ENCODE measurements around the gene PODXL2.

The PODXL2 gene

DNA sequence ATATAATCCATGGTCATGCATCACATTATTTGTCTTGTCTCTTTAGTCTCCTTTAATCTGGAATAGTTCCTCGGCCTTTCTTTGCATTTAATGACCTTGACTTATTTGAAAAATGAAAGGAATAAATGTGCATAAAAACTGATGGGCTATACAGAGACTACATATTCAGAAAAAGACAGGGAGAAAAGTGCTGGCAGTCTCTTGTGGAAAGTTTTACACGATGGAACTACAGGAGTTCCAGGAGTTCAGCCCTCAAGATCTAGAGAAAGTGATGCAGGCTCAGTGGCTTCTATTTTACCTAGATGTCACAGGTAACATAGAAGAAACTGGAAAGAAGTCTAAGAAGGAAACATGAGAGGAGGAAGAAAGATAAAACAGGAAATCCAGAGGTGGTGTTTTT is 36.2 kb downstream of the PODXL2 start:
- DNase-seq (ENCODE audit: insufficient read length, low spot score) (no peak), FAIRE-seq (no peak)

DNA sequence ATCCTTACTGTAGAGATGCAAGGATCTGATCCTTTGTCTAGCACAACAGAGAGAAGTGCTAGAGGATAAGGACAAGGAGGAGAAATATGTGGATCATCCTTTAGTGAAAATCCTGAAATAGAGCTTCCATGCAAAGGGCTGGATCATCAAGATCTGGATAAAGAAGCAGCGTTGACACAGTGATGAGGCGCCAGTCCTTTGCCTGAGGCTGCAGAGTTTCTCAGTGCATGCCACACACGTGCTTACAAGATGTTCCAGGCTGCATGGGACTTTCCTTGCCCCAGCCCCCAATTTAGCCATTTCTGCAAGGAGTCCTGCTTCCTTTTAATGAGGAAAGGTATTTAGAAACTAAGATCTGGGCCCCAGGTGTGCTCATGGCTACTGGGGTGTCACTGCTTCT is 36.6 kb downstream of the PODXL2 start:
- DNase-seq (ENCODE audit: insufficient read length, low spot score) (no peak), FAIRE-seq (no peak)
- TF ChIP-seq SPI1 (IDR thresholded peaks at IDR 0.05; ENCODE audit: low read depth, low read length) (no peak), POU2F2 (IDR thresholded peaks at IDR 0.05; ENCODE audit: low read depth, low read length) (no peak), POLR2AphosphoS5 (IDR thresholded peaks at IDR 0.05; ENCODE audit: low read depth, low read length) (no peak), POLR2A (IDR thresholded peaks at IDR 0.05; ENCODE audit: low read depth, low read length) (no peak), TAF1 (IDR thresholded peaks at IDR 0.05; ENCODE audit: low read depth, low read length) (no peak), PAX5 (IDR thresholded peaks at IDR 0.05; ENCODE audit: insufficient read depth, low read length, severe bottlenecking) (no peak)

More for the DNA sequence above, 36.2 kb downstream of the PODXL2 start:
- TF ChIP-seq POLR2AphosphoS5 (IDR thresholded peaks at IDR 0.05; ENCODE audit: low read depth, low read length) (no peak), POLR2A (IDR thresholded peaks at IDR 0.05; ENCODE audit: low read depth, low read length) (no peak), TAF1 (IDR thresholded peaks at IDR 0.05; ENCODE audit: low read depth, low read length) (no peak), SPI1 (IDR thresholded peaks at IDR 0.05; ENCODE audit: low read depth, low read length) (no peak), POU2F2 (IDR thresholded peaks at IDR 0.05; ENCODE audit: low read depth, low read length) (no peak), PAX5 (IDR thresholded peaks at IDR 0.05; ENCODE audit: insufficient read depth, low read length, severe bottlenecking) (no peak)

DNA sequence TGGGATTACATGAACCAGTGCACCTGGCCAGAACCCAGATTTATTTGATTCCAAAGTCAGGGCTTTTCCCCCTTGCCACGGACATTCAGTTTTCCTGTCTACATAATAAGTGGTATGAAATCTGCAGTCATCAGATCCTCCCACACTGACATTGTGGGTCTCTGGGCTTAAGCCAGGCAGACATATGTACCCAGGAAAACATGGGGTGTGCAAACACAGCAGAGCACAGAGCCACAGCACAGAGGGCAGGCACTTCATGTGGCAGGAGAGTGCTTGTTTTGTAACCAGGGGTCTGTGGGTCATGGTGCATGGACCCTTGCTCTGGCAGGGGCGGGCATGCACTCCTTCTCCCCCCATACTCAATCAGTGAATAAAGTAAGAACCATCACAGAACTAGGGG is 37.7 kb downstream of the PODXL2 start:
- TF ChIP-seq POLR2AphosphoS5 (IDR thresholded peaks at IDR 0.05; ENCODE audit: low read depth, low read length) (no peak), SPI1 (IDR thresholded peaks at IDR 0.05; ENCODE audit: low read depth, low read length) (no peak), TAF1 (IDR thresholded peaks at IDR 0.05; ENCODE audit: low read depth, low read length) (no peak), PAX5 (IDR thresholded peaks at IDR 0.05; ENCODE audit: insufficient read depth, low read length, severe bottlenecking) (no peak), POLR2A (IDR thresholded peaks at IDR 0.05; ENCODE audit: low read depth, low read length) (no peak)
- FAIRE-seq (no peak), DNase-seq (ENCODE audit: insufficient read length, low spot score) (no peak)

DNA sequence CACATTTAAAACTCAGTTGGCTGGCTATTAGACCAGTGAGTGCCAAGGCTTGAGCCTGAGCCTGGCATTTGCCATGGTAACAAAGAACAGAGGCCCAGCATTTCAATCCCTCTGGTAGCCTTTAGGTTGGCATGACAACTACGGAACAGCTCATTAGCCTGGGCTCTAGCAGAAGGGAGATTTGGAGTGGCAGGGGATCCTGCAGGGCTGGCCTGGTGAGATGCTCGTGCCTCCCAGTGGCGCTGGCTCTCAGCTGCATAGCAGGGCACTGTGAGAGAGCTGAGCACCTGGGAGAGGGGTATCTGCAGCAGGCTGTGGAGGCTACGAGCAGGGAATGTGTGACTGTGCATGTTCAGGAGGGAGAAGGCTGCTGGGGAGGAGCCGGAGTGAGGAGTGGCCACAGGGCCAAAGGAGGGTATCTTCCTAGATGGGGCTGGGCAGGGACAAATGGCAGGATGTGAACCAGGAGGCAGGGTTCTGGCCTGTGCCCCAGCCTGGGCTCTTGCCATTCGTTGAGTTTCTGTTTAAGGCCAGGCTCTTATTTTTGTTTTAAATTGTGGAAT is 38.2 kb downstream of the PODXL2 start:
- DNase-seq (ENCODE audit: insufficient read length, low spot score) (no peak), FAIRE-seq (no peak)
- TF ChIP-seq POLR2A (IDR thresholded peaks at IDR 0.05; ENCODE audit: low read depth, low read length) (no peak), PAX5 (IDR thresholded peaks at IDR 0.05; ENCODE audit: insufficient read depth, low read length, severe bottlenecking) (no peak), POLR2AphosphoS5 (IDR thresholded peaks at IDR 0.05; ENCODE audit: low read depth, low read length) (no peak), SPI1 (IDR thresholded peaks at IDR 0.05; ENCODE audit: low read depth, low read length) (no peak), POU2F2 (IDR thresholded peaks at IDR 0.05; ENCODE audit: low read depth, low read length) (no peak), TAF1 (IDR thresholded peaks at IDR 0.05; ENCODE audit: low read depth, low read length) (no peak)

DNA sequence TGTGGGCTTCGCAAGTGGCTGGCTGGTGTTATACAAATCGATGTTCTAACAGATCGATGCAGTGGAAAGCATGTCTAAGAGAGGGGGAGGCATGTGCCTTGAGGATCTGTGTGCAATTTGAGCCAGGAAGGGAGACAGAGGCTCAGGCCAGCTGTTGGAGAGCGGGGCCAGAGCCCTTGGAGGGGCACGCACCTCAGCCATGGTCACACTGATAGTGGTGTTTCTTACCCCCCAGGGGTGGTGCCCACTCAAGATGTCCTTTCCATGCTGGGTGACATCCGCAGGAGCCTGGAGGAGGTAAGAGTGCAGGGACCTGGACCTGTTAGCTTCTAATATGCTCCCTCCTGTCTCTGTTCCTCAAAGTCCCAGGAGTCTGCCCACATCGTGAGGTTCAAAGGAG is 39.9 kb downstream of the PODXL2 start:
- FAIRE-seq (no peak), DNase-seq (ENCODE audit: insufficient read length, low spot score) (no peak)
- TF ChIP-seq POU2F2 (IDR thresholded peaks at IDR 0.05; ENCODE audit: low read depth, low read length) (no peak), TAF1 (IDR thresholded peaks at IDR 0.05; ENCODE audit: low read depth, low read length) (no peak), POLR2AphosphoS5 (IDR thresholded peaks at IDR 0.05; ENCODE audit: low read depth, low read length) (no peak), SPI1 (IDR thresholded peaks at IDR 0.05; ENCODE audit: low read depth, low read length) (no peak), POLR2A (IDR thresholded peaks at IDR 0.05; ENCODE audit: low read depth, low read length) (no peak), PAX5 (IDR thresholded peaks at IDR 0.05; ENCODE audit: insufficient read depth, low read length, severe bottlenecking) (no peak)

DNA sequence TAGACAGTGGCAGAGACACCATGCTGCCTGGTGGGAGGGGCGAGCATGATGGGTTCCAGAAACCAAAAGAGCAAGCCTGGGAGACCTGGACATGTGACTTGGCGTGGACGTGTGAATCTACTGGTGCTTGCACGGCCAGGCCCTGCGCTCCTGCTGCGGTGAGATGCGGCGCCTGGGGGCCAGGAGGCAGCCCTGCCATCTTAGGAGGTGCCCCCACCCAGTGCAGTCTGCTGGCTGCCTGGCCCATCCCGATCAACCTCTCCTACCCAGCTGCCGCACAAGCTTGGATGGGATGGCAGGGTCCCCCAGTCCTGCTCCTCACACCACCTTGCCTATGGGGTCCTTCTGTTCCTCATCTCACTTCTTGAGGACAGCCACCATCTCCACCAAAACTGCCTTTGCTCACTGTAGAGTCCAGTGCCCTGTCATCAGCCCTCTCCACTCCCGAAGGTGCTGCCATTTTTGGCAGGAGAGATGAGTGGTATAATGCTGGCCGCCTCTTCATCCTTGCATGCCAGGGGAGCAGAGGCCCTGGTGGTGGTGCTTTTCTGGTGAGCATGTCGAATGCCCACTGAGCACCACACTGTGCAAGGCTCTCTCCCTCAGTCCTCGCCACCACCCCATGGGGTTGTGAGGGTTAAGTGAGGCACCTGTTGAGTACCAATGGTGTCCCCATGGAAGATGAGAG is 40.7 kb downstream of the PODXL2 start:
- DNase-seq (ENCODE audit: insufficient read length, low spot score) (no peak), FAIRE-seq (no peak)
- TF ChIP-seq POLR2A (IDR thresholded peaks at IDR 0.05; ENCODE audit: low read depth, low read length) (no peak), POLR2AphosphoS5 (IDR thresholded peaks at IDR 0.05; ENCODE audit: low read depth, low read length) (no peak), TAF1 (IDR thresholded peaks at IDR 0.05; ENCODE audit: low read depth, low read length) (no peak), POU2F2 (IDR thresholded peaks at IDR 0.05; ENCODE audit: low read depth, low read length) (no peak), PAX5 (IDR thresholded peaks at IDR 0.05; ENCODE audit: insufficient read depth, low read length, severe bottlenecking) (no peak), SPI1 (IDR thresholded peaks at IDR 0.05; ENCODE audit: low read depth, low read length) (no peak)

DNA sequence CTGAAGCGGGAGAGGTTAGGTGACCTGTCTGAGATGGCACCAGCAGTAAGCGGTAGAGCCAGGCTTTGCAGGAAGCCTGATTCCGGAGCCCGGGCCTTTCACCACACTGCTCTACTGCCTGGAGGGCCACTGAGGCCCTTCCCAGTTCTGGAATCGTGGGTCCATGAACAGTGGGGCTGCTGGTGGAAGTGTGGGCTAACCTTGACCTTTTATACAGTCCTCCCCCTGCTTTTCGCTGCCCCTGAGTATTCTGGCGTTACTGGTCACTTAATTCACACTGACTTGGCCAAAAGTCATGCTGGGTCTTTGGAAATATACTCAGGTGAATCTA is 41.2 kb downstream of the PODXL2 start:
- FAIRE-seq (no peak), DNase-seq (ENCODE audit: insufficient read length, low spot score) (no peak)
- no peak for TF ChIP-seq TAF1 (IDR thresholded peaks at IDR 0.05; ENCODE audit: low read depth, low read length)
- TF ChIP-seq SPI1 (IDR thresholded peaks at IDR 0.05; ENCODE audit: low read depth, low read length): no peak

DNA sequence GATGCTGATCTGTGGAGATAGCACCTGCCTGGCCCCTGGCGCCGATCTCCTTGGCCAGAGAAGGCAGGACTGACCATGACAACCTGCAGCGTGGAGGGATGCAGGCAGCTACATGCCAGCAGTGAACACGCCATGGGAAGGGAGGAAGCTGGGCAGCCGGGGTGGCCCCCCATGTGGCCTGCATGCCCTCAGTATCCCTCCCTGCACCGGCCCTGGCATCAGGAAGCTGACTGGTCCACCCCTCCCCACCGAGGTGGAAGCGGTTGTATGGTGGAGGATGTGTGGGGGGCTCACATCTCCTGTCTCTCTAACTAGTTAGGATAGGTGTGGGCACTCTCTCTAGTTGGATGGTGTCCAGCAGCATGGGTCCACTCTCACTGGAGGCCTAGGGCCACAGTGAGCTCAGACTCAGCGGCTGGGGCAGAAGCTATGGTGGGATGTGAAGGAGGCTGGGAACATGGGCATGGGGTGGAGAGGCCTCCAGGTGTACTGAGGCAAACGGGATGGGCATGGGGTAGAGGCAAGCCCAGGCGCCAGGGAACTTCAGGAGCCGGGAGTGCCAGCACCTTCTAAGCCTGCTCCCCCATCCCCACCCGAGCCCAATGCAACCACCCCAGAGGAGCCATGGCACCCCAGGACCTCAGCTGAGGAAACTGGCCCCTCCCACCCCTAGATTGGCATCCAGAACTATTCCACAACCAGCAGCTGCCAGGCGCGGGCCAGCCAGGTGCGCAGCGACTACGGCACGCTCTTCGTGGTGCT is 42.0 kb downstream of the PODXL2 start:
- TF ChIP-seq POLR2A (IDR thresholded peaks at IDR 0.05; ENCODE audit: low read depth, low read length): no peak
- TF ChIP-seq SPI1 (IDR thresholded peaks at IDR 0.05; ENCODE audit: low read depth, low read length): no peak
- no peak for TF ChIP-seq POU2F2 (IDR thresholded peaks at IDR 0.05; ENCODE audit: low read depth, low read length)
- TF ChIP-seq PAX5 (IDR thresholded peaks at IDR 0.05; ENCODE audit: insufficient read depth, low read length, severe bottlenecking): no peak
- TF ChIP-seq TAF1 (IDR thresholded peaks at IDR 0.05; ENCODE audit: low read depth, low read length): no peak
- no peak for TF ChIP-seq POLR2AphosphoS5 (IDR thresholded peaks at IDR 0.05; ENCODE audit: low read depth, low read length)
- no peak for DNase-seq (ENCODE audit: insufficient read length, low spot score)
- FAIRE-seq: no peak

DNA sequence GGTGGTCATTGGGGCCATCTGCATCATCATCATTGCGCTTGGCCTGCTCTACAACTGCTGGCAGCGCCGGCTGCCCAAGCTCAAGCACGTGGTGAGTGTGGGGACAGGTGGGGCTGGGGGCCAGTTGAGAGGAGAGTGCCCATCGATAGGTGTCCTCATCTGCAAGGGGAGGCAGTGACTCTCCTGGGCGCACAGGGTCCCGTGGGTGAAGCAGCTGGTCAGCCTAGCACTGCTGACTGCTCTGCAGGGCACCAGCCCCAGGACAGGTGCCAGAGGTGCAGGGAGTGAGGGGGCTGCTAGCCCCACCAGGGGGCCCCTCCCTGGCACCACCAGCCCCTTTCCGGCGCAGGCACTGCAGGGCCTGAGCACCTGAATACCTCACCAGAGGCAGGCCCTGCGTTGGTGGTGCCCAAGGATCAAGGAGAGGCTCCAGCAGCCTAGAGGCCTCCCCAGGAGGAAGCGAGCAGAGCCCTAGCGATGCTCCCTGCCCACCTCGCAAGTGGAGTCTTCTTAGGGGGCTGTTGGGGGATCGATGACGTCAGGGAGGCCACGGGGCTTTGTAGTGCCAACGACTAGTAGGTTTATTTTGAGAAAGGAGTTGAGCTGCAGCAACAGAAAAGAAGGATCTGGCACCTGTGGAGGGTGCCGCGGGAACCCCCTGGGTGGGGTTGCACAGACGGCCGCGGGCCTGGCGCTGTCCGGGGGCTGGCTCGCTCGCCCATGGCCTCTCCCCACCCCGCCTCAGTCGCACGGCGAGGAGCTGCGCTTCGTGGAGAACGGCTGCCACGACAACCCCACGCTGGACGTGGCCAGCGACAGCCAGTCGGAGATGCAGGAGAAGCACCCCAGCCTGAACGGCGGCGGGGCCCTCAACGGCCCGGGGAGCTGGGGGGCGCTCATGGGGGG is 42.8 kb downstream of the PODXL2 start:
- no peak for TF ChIP-seq POU2F2 (IDR thresholded peaks at IDR 0.05; ENCODE audit: low read depth, low read length)
- no peak for TF ChIP-seq TAF1 (IDR thresholded peaks at IDR 0.05; ENCODE audit: low read depth, low read length)
- TF ChIP-seq SPI1 (IDR thresholded peaks at IDR 0.05; ENCODE audit: low read depth, low read length): no peak
- no peak; the same call in 1 of the 2 replicates for TF ChIP-seq POLR2AphosphoS5 (IDR thresholded peaks at IDR 0.05; ENCODE audit: low read depth, low read length)
- no peak for TF ChIP-seq POLR2A (IDR thresholded peaks at IDR 0.05; ENCODE audit: low read depth, low read length)
- TF ChIP-seq PAX5 (IDR thresholded peaks at IDR 0.05; ENCODE audit: insufficient read depth, low read length, severe bottlenecking): no peak
- peak; percentile 71 for DNase-seq (ENCODE audit: insufficient read length, low spot score)
- peak; percentile 93 for FAIRE-seq
